Choroid plexus epithelial cell (primary cell): ENCODE results near the gene DUSP22.
A peak's percentile ranks its signal among the peaks of the same experiment; 100 is the strongest.

Experiments used
- DNase-seq: peaks from one replicate; pipeline ENCODE4 v3.0.0-alpha.2; 2010; ENCODE audit warnings: low read depth
- H3K4me3 ChIP-seq: 2 replicates; pipeline ENCODE4 v1.5.1; 2011; ENCODE audit warnings: low read depth, mild to moderate bottlenecking, control low read depth, low read length, moderate library complexity
- TF ChIP-seq, protein P1 (sequence below): conservative IDR thresholded peaks from 2 replicates; pipeline ENCODE4 v1.5.1; 2011; ENCODE audit warnings: low read depth, mild to moderate bottlenecking, control low read depth, inconsistent platforms, low read length, moderate library complexity

The DUSP22 gene

DNA sequence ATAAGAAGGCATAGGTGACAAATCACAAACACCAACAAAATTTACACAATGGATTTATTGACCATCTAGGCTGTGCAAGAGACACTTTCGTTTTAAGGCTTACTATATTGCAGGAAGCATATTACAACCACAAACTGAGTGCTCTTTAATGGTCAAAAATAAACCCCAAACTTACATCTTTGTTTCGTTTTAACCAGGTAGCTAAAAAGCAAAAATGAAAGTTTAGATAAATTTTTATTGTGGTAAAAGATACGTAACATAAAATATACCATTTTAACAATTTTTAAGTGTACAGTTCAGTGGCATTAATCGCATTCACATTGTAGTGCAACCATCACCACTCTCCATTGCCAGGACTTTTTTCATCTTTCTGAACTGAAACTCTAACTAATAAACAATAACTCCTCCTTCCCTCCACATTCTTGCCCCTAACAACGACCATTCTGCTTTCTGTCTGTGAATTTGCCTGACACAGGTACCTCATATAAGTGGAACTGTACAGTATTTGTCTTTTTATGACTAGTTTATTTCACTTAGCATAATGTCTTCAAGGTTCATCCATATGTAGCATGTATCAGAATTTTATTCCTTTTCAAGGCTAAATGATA, 32.3 kb upstream of the DUSP22 start:
- TF ChIP-seq, protein P1, sequence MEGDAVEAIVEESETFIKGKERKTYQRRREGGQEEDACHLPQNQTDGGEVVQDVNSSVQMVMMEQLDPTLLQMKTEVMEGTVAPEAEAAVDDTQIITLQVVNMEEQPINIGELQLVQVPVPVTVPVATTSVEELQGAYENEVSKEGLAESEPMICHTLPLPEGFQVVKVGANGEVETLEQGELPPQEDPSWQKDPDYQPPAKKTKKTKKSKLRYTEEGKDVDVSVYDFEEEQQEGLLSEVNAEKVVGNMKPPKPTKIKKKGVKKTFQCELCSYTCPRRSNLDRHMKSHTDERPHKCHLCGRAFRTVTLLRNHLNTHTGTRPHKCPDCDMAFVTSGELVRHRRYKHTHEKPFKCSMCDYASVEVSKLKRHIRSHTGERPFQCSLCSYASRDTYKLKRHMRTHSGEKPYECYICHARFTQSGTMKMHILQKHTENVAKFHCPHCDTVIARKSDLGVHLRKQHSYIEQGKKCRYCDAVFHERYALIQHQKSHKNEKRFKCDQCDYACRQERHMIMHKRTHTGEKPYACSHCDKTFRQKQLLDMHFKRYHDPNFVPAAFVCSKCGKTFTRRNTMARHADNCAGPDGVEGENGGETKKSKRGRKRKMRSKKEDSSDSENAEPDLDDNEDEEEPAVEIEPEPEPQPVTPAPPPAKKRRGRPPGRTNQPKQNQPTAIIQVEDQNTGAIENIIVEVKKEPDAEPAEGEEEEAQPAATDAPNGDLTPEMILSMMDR: no peak
- no peak overlapping the region for H3K4me3 ChIP-seq
- no peak for DNase-seq

DNA sequence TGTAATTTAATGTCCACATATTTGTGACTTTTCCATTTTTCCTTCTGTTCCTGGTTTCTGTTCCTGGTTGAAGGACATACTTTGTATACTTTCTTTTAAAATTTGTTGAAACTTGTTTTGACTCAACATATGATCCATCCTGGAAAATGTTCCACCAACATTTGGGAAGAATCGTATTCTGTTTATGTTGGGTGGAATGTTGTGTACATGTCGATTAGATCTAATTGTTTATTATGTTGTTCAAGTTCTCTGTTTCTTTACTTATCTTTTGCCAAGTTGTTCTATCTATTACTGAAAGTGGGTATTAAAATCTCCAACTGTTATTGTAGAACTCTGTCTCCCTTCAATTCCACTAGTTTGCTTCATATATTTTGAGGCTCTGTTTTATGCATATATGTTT, 27.7 kb upstream of the DUSP22 start:
- no peak for DNase-seq
- H3K4me3 ChIP-seq: no peak overlapping the region
- TF ChIP-seq, protein P1: no peak

DNA sequence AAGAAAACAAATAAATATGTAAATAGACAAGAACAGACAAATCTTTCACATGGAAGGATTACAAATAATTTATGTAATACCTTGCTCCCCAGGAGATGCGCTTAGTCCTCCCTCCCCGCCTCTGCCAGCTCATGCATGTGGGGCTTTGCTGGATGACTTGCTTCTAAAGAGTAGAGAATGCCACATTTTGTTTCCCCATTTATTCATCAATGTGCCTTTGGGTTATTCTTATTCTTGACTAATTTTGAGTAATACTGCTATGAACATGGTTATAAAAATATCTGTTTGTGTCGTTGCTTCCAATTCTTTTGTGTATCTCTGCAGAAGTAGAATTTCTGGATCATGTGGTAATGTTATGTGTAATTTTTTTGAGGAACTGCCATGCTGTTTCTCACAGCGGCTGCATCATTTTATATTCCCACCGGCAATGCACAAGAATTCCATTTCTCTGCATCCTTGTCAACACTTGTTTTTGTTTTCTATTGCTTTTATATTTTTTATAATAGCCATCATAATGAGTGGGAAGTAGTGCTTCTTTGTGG, 23.8 kb upstream of the DUSP22 start:
- no peak for DNase-seq
- TF ChIP-seq, protein P1: no peak
- H3K4me3 ChIP-seq: no peak overlapping the region

DNA sequence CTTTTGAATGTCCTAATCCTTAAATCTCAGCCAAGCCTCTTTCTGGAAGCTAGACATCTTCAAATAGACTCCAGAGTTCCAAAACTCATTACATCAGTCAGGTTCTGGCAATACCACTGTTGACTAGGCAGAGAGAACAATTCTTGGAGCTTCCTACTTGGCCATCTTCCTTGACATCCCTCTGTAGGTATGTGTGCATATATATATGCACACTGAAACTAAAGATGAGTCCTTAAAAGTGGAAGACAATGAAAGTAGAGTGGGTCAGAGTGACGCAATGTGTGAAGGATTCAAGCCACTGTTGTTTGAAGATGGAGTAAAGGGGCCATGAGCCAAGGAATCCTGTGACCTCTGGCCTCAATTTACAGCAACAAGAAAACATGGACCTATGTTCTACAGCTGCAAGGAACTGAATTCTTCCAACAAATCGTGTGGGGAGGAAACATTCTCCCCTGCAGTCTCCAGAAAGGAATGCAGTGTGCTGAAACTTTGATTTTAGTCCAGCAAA, 18.7 kb upstream of the DUSP22 start:
- DNase-seq: peak; percentile 73
- TF ChIP-seq, protein P1: peak; percentile 8
- no peak overlapping the region for H3K4me3 ChIP-seq

DNA sequence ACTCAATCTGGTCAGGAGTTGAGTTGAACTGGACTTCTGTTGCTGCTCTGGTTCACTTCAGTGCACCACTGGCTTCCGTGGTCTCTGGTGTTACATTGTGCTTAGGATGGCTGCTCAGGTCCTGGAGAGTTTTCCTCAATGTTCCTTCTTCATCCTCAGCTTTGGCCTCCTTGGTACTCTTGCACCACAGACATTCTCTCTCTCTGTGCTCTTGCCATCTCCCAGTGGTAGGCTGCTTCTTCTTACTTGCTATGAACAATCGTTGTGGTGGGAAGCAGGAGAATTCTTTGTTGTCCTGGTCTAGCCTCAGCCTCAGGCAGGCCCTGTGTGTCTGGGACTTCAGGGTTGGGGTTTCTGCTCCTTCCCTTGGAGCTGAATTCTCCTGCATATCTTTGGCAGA, 14.5 kb upstream of the DUSP22 start:
- no peak for DNase-seq
- TF ChIP-seq, protein P1: no peak
- H3K4me3 ChIP-seq: no peak overlapping the region

DNA sequence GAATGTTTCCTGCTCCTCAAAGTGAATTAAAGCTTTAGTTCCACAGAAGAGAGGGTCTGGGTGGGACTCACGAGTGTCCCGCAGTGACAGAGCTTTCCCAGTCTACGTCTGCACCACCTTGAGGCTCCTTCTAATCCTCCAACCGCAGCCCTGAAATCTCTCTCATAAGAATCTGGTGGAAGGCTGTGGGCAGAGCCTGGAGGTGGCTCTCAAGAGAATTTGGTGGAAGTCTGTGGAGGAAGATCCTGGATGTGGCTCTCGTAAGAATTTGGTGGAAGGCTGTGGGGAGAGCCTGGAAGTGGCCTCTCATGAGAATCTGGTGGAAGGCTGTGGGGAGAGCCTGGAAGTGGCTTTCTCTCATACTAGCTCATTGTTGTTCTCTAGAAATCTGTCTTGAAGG, 13.8 kb upstream of the DUSP22 start:
- DNase-seq: no peak
- H3K4me3 ChIP-seq: no peak overlapping the region
- TF ChIP-seq, protein P1: no peak

DNA sequence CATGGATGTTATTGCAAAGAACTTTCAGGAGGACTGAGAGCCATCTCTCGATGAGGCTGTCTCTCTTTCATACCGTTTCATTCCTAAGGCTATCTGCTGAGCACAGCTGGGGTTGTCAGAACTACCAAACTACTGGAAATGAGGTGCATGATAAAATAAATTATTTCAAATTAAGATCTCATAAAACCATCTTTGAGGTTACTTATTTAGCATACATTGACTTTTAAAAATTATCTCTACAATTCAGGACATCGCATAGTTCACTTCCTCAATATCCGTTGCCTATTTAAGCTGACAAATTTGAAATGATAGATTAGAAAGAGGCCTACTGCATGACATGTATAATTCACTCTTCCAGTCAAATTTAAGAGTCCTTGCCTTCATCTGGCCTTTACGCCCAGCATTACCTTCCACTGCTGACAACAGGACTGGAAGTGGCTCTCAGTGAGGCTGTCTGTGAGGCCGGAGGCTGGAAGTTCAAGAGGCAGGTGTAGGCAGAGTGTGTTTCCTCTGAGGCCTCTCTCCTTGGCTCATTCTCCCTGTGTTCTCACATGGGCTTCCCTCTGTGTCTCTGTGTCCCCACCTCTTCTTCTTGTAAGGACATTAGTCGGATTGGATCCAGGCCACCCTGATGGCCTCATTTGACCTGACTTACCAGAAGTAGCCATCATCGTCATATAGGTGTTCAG, 12.8 kb upstream of the DUSP22 start:
- no peak for DNase-seq
- H3K4me3 ChIP-seq: no peak overlapping the region
- TF ChIP-seq, protein P1: no peak
